Kidney (tissue), 14 donors: ENCODE data around the gene PLCXD1. TPM values are rescaled to one million over a fixed set of nuclear protein-coding genes. Genes with fewer than 3 reads are reported as not detected.

Source experiments
- DNase-seq, 5 donors: peaks; one replicate each; pipeline ENCODE4 v3.0.0-alpha.2; 2013 to 2020
- FAIRE-seq: peaks from 2 replicates; lab custom pipeline; 2012; peaks lifted over from hg19 to GRCh38; lab: Jason Lieb, UNC
- H3K27ac ChIP-seq, 2 donors: one replicate each; pipeline ENCODE4 v1.7.0; 2013; ENCODE audit warnings: low read depth in 2 of 2, low read length in 2 of 2, inconsistent platforms in 1 of 2
- H3K27me3 ChIP-seq: one replicate; pipeline ENCODE4 v1.7.1; 2013; ENCODE audit warnings: low read length, inconsistent platforms; ENCODE audit not compliant: control insufficient read depth, insufficient read depth
- H3K36me3 ChIP-seq, 3 donors: one replicate each; pipeline versions ENCODE4 v1.7.0 to v1.7.1; 2013; ENCODE audit warnings: low read length in 3 of 3, control low read depth in 1 of 3, inconsistent platforms in 1 of 3; ENCODE audit not compliant: insufficient read depth in 3 of 3, control insufficient read depth in 2 of 3
- H3K4me1 ChIP-seq, 3 donors: one replicate each; pipeline versions ENCODE4 v1.7.0 to v1.7.1; 2013; ENCODE audit warnings: low read length in 3 of 3, inconsistent platforms in 1 of 3, low read depth in 1 of 3; ENCODE audit not compliant: control insufficient read depth in 2 of 3, insufficient read depth in 2 of 3
- H3K4me3 ChIP-seq, 3 donors: one replicate each; pipeline versions ENCODE4 v1.7.0 to v1.8.1; 2013; ENCODE audit warnings: low read length in 3 of 3, control low read depth in 1 of 3, inconsistent platforms in 1 of 3
- H3K9ac ChIP-seq, 3 donors: one replicate each; pipeline versions ENCODE4 v1.7.0 to v1.7.1; 2013; ENCODE audit warnings: low read length in 3 of 3, control low read depth in 1 of 3, inconsistent platforms in 1 of 3
- H3K9me3 ChIP-seq, 3 donors: one replicate each; pipeline versions ENCODE4 v1.7.0 to v1.7.1; 2013; ENCODE audit warnings: low read length in 3 of 3, control low read depth in 1 of 3, inconsistent platforms in 1 of 3; ENCODE audit not compliant: control insufficient read depth in 2 of 3, insufficient read depth in 1 of 3
- intact Hi-C: fragments of 100-400 bp; cut with DNase I; formaldehyde crosslinking; loops from one replicate; pipeline ENCODE4 v1.11.1; 2022
- polyA plus RNA-seq: library from polyadenylated mRNA; stranded (reverse); fragments of 350-450 nt; fragmentation: Illumina TruSeq; extraction: RNeasy Lipid Tissue Mini Kit (QIAGEN cat#74804); gene quantifications from one replicate; pipeline ENCODE4 v1.2.3, GENCODE V29; 2014; ENCODE audit warnings: low read depth, low replicate concordance; ENCODE audit not compliant: insufficient read depth
- total RNA-seq: library from RNA; stranded (reverse); fragmentation: NEBNext Ultra II Directional; extraction: Animal tissue kit (Norgen Biotek cat#: 25700); gene quantifications from one replicate; pipeline ENCODE4 v1.2.1, GENCODE V29; 2021
- TF ChIP-seq, protein P1 (sequence below): IDR thresholded peaks from 3 replicates; pipeline ENCODE4 v1.5.1; 2012; ENCODE audit warnings: mild to moderate bottlenecking, moderate library complexity, borderline replicate concordance; ENCODE audit not compliant: insufficient read depth; ENCODE audit errors: extremely low read depth
- donor health status: control.
- donor health status: control.
- donor health status: control.
- donor health status: control.
- donor health status: control.
- donor health status: DM: yes; HTN: yes; CAD: no.
- donor health status: Normal renal cell carcinoma (clear cell type).

PLCXD1 gene
- total and polyA plus RNA-seq, 2 donors from 2014 or later: 4.9 to 11.0 TPM

DNA sequence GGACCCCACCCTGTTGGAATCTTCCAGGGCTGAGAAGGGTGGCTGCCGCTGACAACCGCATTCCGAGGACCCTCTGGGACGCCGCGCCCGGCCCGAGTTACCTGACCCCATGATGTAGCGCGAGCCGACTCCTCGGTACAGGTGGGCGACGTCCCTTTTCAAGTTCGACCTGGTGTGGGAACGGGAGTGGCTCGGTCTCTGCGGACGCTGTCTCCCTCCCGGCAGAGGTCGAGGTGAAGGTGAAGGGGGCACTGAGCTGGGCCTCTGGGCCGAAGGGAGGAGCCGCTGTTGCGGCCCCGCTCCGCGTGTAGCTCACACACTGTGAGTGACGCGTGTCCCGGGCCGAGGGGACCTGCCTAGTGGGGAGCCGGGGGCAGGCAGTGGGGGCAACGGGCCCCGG lies 32.9 kb downstream of the PLCXD1 start:
- intact Hi-C loops: no loop called here
- DNase-seq (peak in 1 of 5 donors; percentile 79), FAIRE-seq (no peak)
- H3K36me3 ChIP-seq: peaks cover 6 to 27% (median 17%) of the 10 kb centered on the region in 3 donors
- no peaks in the 10 kb centered on the region for H3K4me1 ChIP-seq
- TF ChIP-seq, protein P1, sequence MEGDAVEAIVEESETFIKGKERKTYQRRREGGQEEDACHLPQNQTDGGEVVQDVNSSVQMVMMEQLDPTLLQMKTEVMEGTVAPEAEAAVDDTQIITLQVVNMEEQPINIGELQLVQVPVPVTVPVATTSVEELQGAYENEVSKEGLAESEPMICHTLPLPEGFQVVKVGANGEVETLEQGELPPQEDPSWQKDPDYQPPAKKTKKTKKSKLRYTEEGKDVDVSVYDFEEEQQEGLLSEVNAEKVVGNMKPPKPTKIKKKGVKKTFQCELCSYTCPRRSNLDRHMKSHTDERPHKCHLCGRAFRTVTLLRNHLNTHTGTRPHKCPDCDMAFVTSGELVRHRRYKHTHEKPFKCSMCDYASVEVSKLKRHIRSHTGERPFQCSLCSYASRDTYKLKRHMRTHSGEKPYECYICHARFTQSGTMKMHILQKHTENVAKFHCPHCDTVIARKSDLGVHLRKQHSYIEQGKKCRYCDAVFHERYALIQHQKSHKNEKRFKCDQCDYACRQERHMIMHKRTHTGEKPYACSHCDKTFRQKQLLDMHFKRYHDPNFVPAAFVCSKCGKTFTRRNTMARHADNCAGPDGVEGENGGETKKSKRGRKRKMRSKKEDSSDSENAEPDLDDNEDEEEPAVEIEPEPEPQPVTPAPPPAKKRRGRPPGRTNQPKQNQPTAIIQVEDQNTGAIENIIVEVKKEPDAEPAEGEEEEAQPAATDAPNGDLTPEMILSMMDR: no peak
- no peak overlapping the region for H3K9ac ChIP-seq
- no peaks in the 10 kb centered on the region for H3K9me3 ChIP-seq
- no peak overlapping the region for H3K27ac ChIP-seq
- no peak overlapping the region for H3K4me3 ChIP-seq
- no peaks in the 10 kb centered on the region for H3K27me3 ChIP-seq

DNA sequence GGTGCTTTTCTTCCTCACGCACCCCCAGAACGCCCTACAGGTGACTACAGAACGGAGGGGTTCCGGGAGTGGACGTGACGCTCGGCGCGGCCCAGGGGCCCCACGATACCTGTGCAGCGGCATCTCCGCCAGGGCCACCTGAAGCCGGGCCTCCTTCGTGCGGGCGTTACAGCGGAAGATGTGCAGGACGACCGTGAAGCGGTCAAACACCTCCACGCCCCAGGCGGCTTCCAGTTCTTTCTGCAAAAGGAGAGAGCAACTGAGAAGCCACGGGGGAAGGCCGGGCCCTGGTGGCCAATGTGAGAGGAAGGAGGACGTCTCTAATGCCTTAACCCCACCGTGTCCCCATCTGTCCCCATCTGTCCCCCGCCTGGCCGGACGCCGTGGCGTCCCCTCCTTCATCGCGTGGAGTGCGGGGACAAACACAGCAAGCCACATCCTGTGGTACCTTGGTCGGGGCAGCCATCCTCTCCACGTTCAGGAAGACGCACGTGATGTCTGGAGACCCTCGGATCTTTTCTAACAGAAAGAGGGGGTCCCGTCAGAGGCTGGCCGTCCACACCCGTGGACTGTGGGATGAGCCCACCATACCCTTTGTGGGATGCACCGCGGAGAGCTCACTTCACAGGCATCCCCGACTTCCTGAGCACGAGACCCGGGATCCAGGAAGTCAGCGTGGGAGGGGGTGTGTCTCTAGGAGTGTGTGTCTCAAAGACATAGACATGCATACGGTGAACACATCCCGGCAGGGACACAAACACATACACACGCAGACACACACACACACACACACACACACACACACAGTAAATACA lies 33.8 kb downstream of the PLCXD1 start:
- H3K9me3 ChIP-seq: no peaks in the 10 kb centered on the region
- DNase-seq (peak in 1 of 5 donors; percentile 71), FAIRE-seq (no peak)
- peaks cover 0 to under 1% (median 0%) of the 10 kb centered on the region in 3 donors for H3K4me1 ChIP-seq
- H3K4me3 ChIP-seq: no peak overlapping the region
- H3K27me3 ChIP-seq: no peaks in the 10 kb centered on the region
- peaks cover 6 to 27% (median 16%) of the 10 kb centered on the region in 3 donors for H3K36me3 ChIP-seq
- no peak overlapping the region for H3K9ac ChIP-seq
- H3K27ac ChIP-seq: no peak overlapping the region
- intact Hi-C loops: no loop called here
- TF ChIP-seq, protein P1: no peak

DNA sequence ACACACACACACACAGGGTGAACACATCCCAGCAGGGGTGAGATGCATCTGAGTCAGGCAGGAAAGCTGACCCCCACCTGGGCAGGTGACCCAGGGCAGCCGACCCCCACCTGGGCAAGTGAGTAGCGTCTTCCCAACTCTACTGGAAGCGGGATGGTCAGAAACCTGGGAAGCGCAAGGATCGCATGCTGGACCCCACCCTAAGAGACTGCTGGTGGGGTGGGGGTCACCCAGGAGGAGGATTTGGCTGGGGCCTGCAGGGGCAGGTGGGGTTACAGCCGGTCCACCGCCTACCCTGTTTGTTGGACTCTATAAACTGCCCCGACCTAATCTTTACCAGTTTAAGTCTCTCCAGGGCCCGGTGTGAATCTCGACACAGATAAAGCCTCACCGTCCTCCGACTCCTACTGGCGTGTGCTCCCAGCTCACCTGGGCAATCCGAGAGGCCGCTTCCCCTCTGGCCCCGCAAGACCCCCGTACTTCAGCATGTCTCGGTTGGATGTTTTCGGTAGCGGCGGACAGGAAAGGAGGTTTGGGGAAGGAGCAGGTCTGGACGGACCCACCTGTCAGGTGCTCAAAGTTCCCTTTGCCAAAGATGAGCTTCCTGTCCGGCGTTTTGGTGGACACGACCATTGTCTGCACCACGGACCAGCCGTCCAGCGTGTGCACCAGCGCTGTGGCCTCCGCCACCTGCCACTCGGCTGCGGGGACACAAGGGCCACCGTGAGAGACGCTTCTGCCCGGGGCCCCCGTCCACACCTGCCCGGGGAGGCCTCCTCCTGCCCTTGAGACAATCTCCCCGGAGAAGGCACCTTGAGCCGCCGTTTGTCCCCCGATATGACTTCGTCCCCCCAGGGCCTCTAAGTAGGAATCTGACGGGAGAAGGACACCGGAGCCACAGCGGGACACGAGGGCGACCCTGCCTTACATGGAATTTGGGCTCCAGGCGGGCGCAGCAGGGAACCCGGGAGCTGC lies 35.5 kb downstream of the PLCXD1 start:
- TF ChIP-seq, protein P1: no peak
- intact Hi-C loops: no loop called here

More for the DNA sequence above, 35.5 kb downstream of the PLCXD1 start:
- Histone ChIP-seq H3K9ac (no peak overlapping the region), H3K36me3 (peaks cover 6 to 20% (median 16%) of the 10 kb centered on the region in 3 donors), H3K27ac (no peak overlapping the region), H3K27me3 (no peaks in the 10 kb centered on the region), H3K4me3 (no peak overlapping the region), H3K4me1 (peaks cover 0 to 7% (median 0%) of the 10 kb centered on the region in 3 donors), H3K9me3 (no peaks in the 10 kb centered on the region)
- DNase-seq (peak in 2 of 5 donors; percentile 77 to 83), FAIRE-seq (no peak)
